ENCODE measurements around the gene CHD2.
"Not testable (repeated sequence)": the region's sequence is repeated elsewhere in the genome, so short reads cannot be mapped to it uniquely, and the experiment has no call there.

The CHD2 gene

GRCh38 chr15:93019971-93020370 lies 119.8 kb downstream of the CHD2 start:
- no peak for DNase-seq (ENCODE audit: low spot score)

DNA sequence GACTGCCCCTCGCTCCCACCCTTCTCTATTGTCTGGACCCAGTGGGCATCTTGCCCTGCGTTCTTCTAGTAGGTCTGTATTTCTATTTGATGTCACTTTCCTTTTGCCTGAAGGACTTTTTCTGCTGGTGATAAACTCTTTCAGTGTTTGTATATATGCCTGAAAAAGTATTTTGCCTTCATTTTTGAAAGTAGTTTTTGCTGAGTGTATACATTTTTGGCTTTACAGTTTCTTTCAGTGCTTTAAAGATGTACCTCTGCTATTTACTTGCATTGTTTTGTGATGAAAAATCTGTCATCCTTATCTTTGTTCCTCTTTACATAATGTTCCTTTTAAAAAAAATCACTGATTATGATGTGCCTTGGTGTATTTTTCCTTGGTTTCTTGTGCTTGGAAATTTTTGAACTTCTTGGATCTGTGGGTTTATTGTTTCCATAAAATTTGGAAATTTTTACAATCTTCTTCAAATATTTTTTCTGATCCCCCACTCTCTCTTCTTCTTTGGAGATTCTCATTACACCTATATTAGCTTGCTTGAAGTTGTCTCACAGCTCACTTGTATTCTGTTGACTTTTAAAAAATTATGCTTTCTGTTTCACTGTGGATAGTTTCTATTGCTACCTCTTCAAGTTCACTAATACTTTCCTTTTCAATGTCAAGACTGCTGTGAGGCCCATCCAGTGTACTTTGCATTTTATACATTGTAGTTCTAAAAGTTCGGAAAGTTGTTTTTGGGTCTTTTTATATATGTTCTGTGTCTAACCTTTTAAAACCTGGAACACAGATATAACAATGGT lies 121.0 kb downstream of the CHD2 start:
- no peak for DNase-seq (ENCODE audit: low spot score)

DNA sequence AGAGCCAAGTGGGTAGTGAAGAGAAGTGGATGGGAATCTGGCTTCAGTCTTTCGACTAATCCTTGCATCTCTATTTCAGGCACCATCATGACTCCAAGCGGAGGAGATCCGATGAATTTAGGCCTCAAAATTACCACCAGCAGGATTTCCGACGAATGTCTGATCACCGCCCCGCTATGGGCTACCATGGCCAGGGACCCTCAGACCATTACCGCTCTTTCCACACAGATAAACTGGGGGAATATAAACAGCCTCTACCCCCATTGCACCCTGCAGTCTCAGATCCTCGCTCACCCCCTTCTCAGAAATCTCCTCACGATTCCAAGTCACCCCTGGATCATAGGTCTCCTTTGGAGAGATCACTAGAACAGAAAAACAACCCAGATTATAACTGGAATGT lies 124.2 kb downstream of the CHD2 start:
- no peak for DNase-seq (ENCODE audit: low spot score)

DNA sequence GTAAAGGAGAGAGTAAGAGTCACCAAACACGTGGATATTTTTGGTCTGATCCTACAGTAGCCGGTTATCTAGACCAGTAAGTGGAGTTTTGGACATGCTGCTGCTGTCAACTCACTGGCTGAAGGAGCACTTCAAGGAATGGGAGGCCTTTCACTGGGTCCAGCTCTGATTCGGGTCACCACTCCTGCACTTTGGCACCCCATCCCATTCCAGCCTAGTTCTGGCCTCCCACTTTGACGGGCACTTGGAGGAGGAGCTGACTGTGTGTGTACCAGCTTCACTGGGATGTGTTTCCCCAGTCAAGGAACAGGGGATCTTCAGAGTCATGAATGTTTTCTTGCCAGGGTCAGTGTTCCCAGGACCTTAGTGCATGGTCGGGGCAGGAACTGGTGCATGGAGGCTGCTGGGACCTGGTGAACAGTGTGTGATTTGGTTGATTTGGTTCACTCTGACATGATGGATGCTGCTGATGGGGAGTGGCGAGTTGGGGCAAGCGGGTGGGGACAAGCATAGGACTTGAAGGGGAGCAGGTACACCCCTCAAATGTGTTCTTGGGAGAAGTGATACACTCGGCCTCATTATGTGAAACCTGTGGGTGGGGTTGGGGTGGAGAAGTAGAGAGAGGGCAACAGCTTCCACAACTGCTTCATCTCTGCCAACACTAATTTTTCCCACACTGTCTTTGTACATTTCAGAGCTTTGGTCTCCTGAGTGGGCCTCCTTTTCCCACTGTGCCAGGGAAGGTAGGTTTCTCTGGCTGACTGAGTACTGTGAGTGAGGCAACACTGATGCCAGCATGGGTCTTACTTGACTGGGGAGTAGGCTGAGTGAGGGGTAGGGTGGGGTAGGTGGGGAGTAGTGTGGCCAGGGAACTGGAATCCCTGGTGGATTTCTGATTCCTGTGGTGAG lies 124.8 kb downstream of the CHD2 start:
- DNase-seq (ENCODE audit: low spot score) = no peak

- no peak for DNase-seq (ENCODE audit: low spot score)
Observed at GRCh38 chr15:93025625-93025982, 125.5 kb downstream of the CHD2 start.

- DNase-seq (ENCODE audit: low spot score) = no peak
Observed at GRCh38 chr15:93026380-93026817, 126.3 kb downstream of the CHD2 start.

- DNase-seq (ENCODE audit: low spot score) = peak; percentile 4
Observed at GRCh38 chr15:93027413-93027812, 127.3 kb downstream of the CHD2 start.

DNA sequence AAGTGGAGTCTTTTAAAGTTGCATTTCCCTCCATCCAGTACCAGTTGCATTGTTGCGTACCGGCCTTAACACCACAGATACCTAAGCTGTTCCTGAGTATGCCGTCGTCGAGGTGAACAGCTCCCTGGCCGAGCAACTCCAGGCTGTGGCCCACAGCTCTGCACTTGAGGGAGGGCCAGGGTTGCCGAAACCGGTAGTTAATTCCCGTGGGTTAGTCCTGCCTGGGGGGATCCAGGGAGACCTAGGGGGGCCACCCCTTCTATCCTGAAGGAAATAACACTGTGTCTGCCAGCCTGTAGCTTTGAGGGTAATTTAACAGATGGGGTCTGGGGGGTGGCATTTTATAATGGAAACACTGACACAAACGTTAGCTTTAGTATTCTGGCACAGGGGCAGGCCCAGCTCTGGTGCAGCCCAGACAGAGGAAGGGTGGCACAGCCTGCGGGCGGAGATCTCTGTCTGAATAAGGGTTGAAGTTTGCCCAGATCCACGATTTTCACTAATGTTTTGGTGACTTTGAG lies 128.0 kb downstream of the CHD2 start:
- DNase-seq (ENCODE audit: low spot score) = no peak

DNA sequence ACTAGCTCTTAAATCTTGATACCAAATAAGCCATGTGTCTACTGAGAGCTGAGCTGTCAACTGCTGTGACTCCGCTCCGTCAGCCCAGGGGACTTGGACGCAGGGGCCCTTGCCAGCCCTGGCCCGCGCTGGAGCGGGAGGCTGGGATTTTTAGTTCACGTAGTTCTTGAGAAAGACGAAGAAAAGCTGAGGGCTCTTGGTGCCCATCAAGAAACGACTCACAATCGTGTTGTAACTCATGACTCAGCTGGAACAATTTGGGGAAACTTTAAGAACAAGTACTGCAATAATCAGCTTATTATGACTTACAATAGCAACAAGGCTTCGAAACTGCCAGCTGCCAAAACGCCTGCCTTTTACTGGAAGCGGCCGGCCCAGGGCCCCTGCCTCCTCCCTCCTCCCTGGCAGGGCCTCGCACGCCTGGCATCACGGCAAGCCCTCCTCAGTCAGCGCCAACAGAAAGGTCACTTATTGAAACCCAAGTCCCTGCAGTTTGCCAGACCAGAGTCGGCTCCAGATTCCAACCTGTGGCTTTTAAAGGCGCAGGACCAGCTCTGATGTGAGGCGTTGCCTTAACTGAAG lies 128.6 kb downstream of the CHD2 start:
- peak; percentile 43 for DNase-seq (ENCODE audit: low spot score)

DNA sequence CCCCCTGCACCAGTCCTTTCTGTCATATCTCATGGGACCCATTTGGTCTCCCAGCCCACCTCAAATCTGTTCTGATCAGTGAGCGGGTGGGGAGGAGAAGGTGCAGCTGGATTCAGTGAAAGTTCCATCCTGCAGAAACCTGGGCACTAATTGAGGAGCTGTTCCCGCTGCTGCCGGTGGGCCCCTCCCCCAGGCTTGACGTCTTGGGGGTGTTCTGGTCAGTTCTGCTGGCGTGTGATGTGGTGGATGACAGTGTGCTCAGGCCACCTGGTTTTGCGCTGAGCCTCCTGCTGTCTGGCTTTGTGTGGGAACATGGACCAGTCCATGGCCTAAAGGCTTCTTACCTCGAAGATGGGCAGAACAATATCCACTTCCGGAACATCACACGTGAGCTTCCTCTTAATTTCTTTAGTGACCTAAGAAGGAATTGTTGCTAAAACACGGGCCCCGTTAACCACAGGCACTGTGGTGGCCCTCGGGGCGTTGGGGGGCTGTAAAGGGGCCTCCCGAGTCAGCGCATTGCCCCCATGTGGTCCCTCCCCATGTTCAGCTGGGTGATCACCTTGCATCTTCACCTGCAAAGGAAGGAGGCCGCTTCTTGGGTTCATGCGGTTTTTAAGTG lies 129.2 kb downstream of the CHD2 start:
- DNase-seq (ENCODE audit: low spot score) = peak; percentile 6

- peak; percentile 31 for DNase-seq (ENCODE audit: low spot score)
Observed at GRCh38 chr15:93029836-93030429, 129.8 kb downstream of the CHD2 start.

- peak; percentile 89 for DNase-seq (ENCODE audit: low spot score)
Observed at GRCh38 chr15:93030430-93031102, 130.4 kb downstream of the CHD2 start.

DNA sequence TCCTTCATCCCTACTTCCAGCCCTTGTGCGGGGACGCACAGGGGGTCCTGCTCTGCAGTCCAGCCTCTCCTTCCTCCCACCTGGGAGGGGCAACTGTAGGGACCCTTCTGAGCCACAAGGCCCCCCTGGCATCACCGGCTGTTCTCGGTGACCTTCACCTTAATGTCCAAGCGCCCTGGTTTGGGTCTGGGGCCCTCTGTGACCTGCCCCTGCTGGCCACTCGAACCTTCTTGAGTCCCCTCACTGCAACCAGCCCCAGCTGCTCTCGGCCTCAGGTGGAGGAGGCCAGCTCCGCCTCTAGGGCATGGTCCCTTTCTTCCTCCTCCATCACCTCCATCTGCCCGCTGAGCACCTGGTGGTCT lies 131.0 kb downstream of the CHD2 start:
- no peak for DNase-seq (ENCODE audit: low spot score)

DNA sequence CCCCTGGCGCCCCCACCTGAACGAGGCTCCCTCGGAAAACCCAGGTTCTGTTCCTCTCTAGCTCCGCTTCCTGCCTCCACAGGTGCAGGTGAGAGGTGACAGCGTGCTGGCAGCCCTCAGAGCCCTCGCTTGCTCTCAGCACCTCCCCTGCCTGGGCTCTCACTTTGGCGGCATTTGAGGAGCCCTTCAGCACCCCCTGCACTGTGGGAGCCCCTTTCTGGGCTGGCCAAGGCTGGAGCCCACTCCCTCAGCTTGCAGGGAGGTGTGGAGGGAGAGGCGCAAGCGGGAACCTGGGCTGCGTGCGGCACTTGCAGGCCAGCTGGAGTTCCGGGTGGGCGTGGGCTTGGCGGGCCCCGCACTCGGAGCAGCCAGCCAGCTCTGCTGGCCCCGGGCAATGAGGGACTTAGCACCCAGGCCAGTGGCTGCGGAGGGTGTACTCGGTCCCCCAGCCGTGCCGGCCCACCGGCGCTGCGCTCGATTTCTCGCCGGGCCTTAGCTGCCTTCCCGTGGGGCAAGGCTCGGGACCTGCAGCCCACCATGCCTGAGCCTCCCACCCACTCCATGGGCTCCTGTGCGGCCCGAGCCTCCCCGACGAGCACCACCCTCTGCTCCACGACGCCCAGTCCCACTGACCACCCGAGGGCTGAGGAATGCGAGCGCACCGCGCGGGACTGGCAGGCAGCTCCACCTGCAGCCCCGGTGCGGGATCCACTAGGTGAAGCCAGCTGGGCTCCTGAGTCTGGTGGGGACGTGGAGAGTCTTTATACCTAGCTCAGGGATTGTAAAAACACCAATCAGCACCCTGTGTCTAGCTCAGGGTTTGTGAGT lies 131.6 kb downstream of the CHD2 start:
- not testable (repeated sequence) for DNase-seq (ENCODE audit: low spot score)

GRCh38 chr15:93032515-93033206 lies 132.5 kb downstream of the CHD2 start:
- not testable (repeated sequence) for DNase-seq (ENCODE audit: low spot score)

GRCh38 chr15:93033434-93034045 lies 133.4 kb downstream of the CHD2 start:
- DNase-seq (ENCODE audit: low spot score) = peak; percentile 10

- no peak for DNase-seq (ENCODE audit: low spot score)
Observed at GRCh38 chr15:93034512-93034911, 134.4 kb downstream of the CHD2 start.

- DNase-seq (ENCODE audit: low spot score) = no peak
Observed at GRCh38 chr15:93035092-93035915, 135.2 kb downstream of the CHD2 start.

All from hepatic stellate cell (primary cell).